Spleen (tissue), 7 donors: Measurements from ENCODE around the gene ZNF641.

Experiments used
- CTCF ChIP-seq, 11 experiments: fragments of 200-600 bp in 7 of 11; fragments of 450-650 bp in 4 of 11; sonication (generic) in 4 of 11; IDR thresholded peaks in 8 of 11; conservative IDR thresholded peaks in 3 of 11; 1 replicate in 7 of 11; 2 replicates in 4 of 11; pipeline versions ENCODE4 v1.4.0 to v1.8.0; 2016 to 2021; ENCODE audit warnings: antibody characterized with exemption in 11 of 11, inconsistent platforms in 4 of 11, mild to moderate bottlenecking in 1 of 11
- POLR2A ChIP-seq, 3 donors: fragments of 450-650 bp; IDR thresholded peaks; one replicate each; pipeline ENCODE4 v1.5.1; 2017; ENCODE audit warnings: antibody characterized with exemption in 3 of 3, mild to moderate bottlenecking in 1 of 3
- donor health status: DM: no; HTN: no; CAD: no; lungs with moderate emphysema.
- donor health status: DM: no; HTN: no; CAD: no.
- donor health status: DM: no; HTN: no; CAD: no.

DNA sequence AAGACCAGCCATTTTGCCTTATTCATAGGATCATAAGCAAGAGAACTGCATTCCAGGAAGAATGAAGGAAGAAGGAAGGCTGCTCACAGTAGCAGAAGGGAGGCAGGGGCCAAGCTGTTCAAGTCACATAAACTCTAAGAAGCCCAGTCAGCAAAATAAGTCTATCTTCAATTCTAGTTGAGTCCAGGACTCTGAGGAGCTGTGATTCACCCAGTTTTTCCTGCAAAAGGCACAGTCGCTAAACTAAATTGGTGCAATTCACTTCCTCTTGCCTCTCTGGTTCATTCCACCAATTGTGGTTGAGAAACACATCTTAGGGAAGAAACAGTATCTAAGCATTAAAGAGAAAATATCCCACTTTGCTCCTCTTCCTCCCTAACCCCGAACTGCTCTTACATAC lies 9.8 kb downstream of the ZNF641 start:
- TF ChIP-seq CTCF (IDR thresholded peaks at IDR 0.05 in 8 of 11, conservative IDR thresholded peaks at IDR 0.05 in 3 of 11) (no peak), POLR2A (IDR thresholded peaks at IDR 0.05) (no peak)
